MCF 10A (cell line): ENCODE data around the gene CHDH. TPM values are rescaled to one million over a fixed set of nuclear protein-coding genes. Genes with fewer than 3 reads are reported as not detected.

ENCODE experiments used
- BruUV-seq: library from RNA; stranded (reverse); fragments of 400-500 nt; replicated peaks from 2 replicates; lab custom pipeline; 2021; lab: Mats Ljungman, UMichigan
- CTCF ChIA-PET: fragments of 300-600 bp; sonication (Branson Sonifier 250); formaldehyde crosslinking; extraction: SDS; loops from one replicate; lab custom pipeline; 2021; ENCODE audit warnings: antibody characterized with exemption, inconsistent platforms; lab: Yijun Ruan, JAX
- POLR2A ChIA-PET: fragments of 300-600, 350-650 bp; sonication (Branson Sonifier 250); formaldehyde crosslinking; extraction: SDS; loops from one replicate; lab custom pipeline; 2020; ENCODE audit warnings: antibody characterized with exemption, inconsistent platforms; lab: Yijun Ruan, JAX
- DNase-seq: peaks from one replicate; pipeline ENCODE4 v3.0.0-alpha.2; 2018; ENCODE audit not compliant: unreplicated experiment
- H3K27ac Mint-ChIP-seq: one replicate; pipeline ENCODE4 v1.8.0; 2022; ENCODE audit warnings: mild to moderate bottlenecking, low read depth, mixed read lengths; ENCODE audit not compliant: unreplicated experiment
- H3K27me3 Mint-ChIP-seq: one replicate; pipeline ENCODE4 v1.8.0; 2022; ENCODE audit warnings: mixed read lengths; ENCODE audit not compliant: insufficient read depth, unreplicated experiment
- H3K36me3 Mint-ChIP-seq: one replicate; pipeline ENCODE4 v1.8.0; 2022; ENCODE audit warnings: mild to moderate bottlenecking, moderate library complexity, mixed read lengths; ENCODE audit not compliant: insufficient read depth, unreplicated experiment
- H3K4me1 Mint-ChIP-seq: one replicate; pipeline ENCODE4 v1.8.0; 2022; ENCODE audit warnings: mixed read lengths; ENCODE audit not compliant: insufficient read depth, unreplicated experiment
- H3K4me3 Mint-ChIP-seq: one replicate; pipeline ENCODE4 v1.8.0; 2022; ENCODE audit warnings: mild to moderate bottlenecking, moderate library complexity, mixed read lengths; ENCODE audit not compliant: unreplicated experiment
- H3K9me3 Mint-ChIP-seq: one replicate; pipeline ENCODE4 v1.8.0; 2022; ENCODE audit warnings: mixed read lengths; ENCODE audit not compliant: unreplicated experiment
- intact Hi-C: fragments of 100-400 bp; cut with micrococcal nuclease; formaldehyde crosslinking; loops from 2 replicates; pipeline ENCODE4 v1.14.1; 2022
- total RNA-seq: library from RNA; stranded (reverse); gene quantifications from 2 replicates; pipeline ENCODE4 v1.2.3, GENCODE V29; 2022
- TF ChIP-seq, protein P1 (sequence below): fragments of 200-600 bp; IDR thresholded peaks from one replicate; pipeline ENCODE4 v1.8.0; 2022; ENCODE audit warnings: antibody characterized with exemption, mild to moderate bottlenecking; ENCODE audit not compliant: unreplicated experiment

CHDH gene
- total RNA-seq, 1 experiment from 2014 or later = 0.49 TPM

DNA sequence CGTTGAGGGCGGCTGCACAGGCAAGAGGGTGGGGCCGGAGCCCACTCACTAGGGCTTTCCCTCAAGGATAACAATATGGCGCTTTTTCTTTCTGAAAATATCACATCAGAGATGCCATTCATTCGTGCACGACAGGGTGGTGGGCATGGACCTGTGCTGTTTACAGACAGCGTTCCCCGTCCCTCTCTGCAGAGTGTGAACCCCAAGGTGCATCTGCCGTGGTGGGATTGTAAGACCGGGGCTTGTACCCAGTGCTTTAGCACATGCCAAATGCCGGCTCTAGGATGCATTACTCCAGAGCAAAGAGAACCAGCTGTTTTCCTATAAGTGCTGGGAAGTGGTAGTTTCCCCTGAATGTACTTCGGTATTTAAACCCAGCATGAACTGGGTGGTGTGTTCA lies 37.0 kb downstream of the CHDH start:
- Mint-ChIP-seq H3K27ac (no peak overlapping the region), H3K4me1 (no peaks in the 10 kb centered on the region), H3K27me3 (no peaks in the 10 kb centered on the region), H3K9me3 (no peaks in the 10 kb centered on the region), H3K36me3 (no peaks in the 10 kb centered on the region), H3K4me3 (no peak overlapping the region)
- ChIA-PET POLR2A (no interaction called here), CTCF (interaction anchor here (0.7 kb wide), 1 partner anchor 382 kb away, joined by 3 read pairs; no protein-coding TSS in a partner anchor)
- DNase-seq = no peak
- intact Hi-C loops = no loop called here
- BruUV-seq = no TSS peak
- TF ChIP-seq, protein P1, sequence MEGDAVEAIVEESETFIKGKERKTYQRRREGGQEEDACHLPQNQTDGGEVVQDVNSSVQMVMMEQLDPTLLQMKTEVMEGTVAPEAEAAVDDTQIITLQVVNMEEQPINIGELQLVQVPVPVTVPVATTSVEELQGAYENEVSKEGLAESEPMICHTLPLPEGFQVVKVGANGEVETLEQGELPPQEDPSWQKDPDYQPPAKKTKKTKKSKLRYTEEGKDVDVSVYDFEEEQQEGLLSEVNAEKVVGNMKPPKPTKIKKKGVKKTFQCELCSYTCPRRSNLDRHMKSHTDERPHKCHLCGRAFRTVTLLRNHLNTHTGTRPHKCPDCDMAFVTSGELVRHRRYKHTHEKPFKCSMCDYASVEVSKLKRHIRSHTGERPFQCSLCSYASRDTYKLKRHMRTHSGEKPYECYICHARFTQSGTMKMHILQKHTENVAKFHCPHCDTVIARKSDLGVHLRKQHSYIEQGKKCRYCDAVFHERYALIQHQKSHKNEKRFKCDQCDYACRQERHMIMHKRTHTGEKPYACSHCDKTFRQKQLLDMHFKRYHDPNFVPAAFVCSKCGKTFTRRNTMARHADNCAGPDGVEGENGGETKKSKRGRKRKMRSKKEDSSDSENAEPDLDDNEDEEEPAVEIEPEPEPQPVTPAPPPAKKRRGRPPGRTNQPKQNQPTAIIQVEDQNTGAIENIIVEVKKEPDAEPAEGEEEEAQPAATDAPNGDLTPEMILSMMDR = no peak

DNA sequence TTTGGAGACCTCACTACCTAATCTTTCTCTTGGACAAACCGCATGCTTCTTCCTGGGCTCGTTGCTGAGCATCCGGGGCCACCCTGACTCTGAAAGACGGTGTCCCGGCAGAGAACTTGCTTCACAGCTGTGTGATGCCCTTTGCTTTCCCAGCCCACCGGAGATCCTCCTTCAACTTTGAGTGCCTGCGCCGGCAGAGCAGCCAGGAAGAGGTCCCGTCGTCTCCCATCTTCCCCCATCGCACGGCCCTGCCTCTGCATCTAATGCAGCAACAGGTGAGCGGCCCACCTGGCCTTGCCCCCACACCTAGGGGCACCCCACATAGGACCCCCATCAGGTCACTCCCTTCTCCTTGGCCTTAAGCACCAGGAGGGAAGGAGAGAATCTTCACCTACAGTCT lies 37.7 kb downstream of the CHDH start:
- TF ChIP-seq, protein P1 = no peak
- Mint-ChIP-seq H3K27ac (no peak overlapping the region), H3K36me3 (no peaks in the 10 kb centered on the region), H3K4me3 (no peak overlapping the region), H3K27me3 (no peaks in the 10 kb centered on the region), H3K4me1 (no peaks in the 10 kb centered on the region), H3K9me3 (no peaks in the 10 kb centered on the region)
- ChIA-PET CTCF (interaction anchor here (0.7 kb wide), 1 partner anchor 381 kb away, joined by 3 read pairs; no protein-coding TSS in a partner anchor), POLR2A (no interaction called here)
- no peak for DNase-seq
- intact Hi-C loops = no loop called here
- BruUV-seq = no TSS peak

DNA sequence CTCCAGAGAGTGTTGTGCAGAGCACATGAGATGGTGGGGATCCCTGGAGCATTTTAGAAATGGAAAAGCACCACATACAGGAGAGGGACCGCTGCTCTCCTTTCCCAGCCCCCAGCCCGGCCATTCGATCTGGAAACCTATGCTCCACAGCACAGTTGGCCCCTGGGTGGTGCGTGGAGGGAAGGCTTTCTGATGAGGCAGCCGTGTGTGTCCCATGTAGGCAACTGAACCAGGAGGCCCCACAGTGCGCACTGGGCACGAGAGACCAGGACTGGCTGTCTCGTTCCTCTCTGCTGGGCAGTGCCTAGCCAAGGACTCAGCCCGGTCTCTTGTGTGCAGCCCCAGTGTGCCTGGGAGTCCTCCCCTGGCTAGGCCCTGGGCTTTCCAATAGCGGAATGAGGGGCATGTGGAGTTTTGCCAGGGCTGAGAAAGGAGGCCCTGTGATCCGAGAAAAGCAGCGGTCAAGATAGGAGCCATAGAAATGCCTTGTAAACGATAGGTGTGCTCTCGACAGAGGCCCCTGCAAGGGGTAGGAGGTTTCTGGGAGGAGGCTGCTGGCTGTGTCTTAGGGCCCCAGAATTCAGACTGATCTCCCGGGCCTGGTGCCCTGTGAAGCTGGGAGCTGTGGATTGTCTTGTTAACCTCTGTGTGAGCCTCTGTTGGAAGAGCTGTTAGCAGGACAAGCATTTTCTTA lies 39.0 kb downstream of the CHDH start:
- DNase-seq = no peak
- H3K27ac Mint-ChIP-seq = no peak overlapping the region
- TF ChIP-seq, protein P1 = no peak
- no peaks in the 10 kb centered on the region for H3K27me3 Mint-ChIP-seq
- no peaks in the 10 kb centered on the region for H3K9me3 Mint-ChIP-seq
- H3K36me3 Mint-ChIP-seq = no peaks in the 10 kb centered on the region
- H3K4me1 Mint-ChIP-seq = no peaks in the 10 kb centered on the region
- no peak overlapping the region for H3K4me3 Mint-ChIP-seq
- intact Hi-C loops = no loop called here
- BruUV-seq = no TSS peak
- ChIA-PET CTCF (no interaction called here), POLR2A (no interaction called here)

DNA sequence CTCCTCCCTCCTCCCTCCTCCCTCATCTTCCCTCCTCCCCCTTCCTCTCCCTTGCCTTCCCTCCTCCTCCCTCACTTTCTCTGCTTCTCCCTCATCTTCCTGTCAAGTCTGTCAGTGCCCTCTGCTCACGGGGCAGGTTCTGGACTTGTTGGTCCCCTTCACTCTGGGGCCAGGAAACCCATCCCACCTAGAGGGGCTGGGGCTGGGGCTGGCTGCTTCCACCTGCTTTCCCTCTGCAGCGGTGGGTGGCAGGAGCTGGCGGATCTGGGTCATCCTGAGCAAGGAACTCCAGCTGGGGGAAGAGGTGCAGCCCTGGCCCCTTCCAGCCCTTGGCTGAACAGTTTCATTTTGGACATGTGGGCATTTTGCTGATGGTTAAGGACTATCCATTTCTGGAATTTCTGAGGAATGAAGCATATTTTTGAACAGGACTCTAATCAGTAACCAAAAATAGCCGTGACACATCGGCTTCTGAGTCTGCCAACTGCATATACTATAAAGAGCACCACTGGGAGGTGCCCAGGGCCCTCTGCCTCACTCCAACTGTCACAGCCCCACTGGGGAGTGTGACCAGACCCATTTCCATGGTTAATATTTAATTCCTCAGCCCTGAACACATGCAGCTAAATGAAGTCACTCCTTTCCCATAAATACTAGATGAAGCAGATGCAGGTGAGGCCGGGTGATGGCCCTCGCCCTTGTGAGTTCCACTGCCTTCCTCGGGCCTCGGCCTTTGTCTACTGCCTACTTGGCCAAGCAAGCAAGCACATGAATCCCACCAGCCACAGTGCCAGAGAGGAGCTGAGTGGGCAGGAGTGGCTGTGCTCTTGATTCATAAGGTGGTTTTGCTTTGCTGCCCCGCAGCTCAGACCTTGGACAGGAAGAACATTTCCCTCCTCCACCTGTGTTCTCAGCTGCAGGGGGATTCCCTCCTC lies 39.8 kb downstream of the CHDH start:
- CTCF ChIA-PET = no interaction called here

More for the DNA sequence above, 39.8 kb downstream of the CHDH start:
- no peak overlapping the region for H3K27ac Mint-ChIP-seq
- intact Hi-C loops = no loop called here
- H3K36me3 Mint-ChIP-seq = no peaks in the 10 kb centered on the region
- no peaks in the 10 kb centered on the region for H3K9me3 Mint-ChIP-seq
- no TSS peak for BruUV-seq
- no peak for DNase-seq
- POLR2A ChIA-PET = no interaction called here
- H3K4me1 Mint-ChIP-seq = no peaks in the 10 kb centered on the region
- no peaks in the 10 kb centered on the region for H3K27me3 Mint-ChIP-seq
- TF ChIP-seq, protein P1 = no peak
- no peak overlapping the region for H3K4me3 Mint-ChIP-seq
